GM18909 (cell line): ENCODE results near the gene MGP.

Experiments
- ATAC-seq: cut with Tn5 transposase; IDR thresholded peaks from one replicate; pipeline ENCODE4 v1.9.1; 2021; ENCODE audit warnings: mild to moderate bottlenecking; ENCODE audit not compliant: unreplicated experiment, poor library complexity

Gene MGP

DNA sequence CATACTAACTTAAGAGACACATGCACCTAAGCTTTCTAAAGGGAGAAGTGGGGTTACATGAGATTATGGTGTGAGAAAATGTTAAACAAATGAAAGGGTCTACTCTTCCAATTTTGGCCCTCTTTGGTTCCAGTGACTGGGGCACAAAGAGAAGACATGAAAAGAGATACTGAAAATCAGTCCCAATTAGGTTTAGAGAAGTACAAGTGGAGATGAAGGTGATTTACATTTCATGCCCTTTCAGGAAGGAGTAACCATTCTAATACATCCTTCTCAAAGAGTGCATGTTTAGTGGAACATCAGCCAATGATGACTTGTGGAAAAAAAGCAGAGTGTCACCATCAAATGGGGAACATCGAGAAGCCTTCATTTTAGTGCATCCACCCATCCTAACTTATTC, 14.4 kb downstream of the MGP start:
- ATAC-seq, result no peak

DNA sequence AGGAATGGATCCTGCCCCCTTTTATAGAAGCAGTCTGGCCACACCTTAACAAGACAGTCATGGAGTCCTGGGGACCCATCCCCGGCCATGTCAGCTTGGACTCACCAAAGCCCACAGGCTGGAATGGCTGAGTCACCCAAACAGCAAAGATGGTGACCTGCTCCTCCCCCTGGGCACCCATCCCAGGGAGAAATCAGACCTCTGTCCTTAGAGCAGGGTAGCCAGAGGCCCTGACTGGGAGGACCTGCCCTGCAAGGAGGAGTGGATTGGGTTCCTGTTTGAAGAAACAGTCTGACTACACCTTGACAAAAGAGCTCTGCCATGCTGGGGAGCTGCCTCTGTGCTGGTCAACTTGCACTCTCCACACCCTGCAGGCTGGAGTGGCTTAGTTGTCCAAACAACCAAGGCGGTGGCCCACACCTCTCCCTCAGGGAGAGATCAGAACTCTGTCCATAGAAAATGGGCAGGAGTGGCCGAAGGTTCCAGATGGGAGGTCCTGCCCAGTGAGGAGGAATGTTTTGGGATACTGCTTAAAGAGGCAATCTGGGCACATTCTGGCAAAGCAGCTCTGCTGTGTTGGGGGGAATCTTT, 16.6 kb downstream of the MGP start:
- no peak for ATAC-seq

GRCh38 chr12:14860490-14860889, 25.2 kb downstream of the MGP start:
- no peak for ATAC-seq

GRCh38 chr12:14858513-14858912, 27.1 kb downstream of the MGP start:
- ATAC-seq, result no peak

GRCh38 chr12:14854586-14855183, 31.0 kb downstream of the MGP start:
- ATAC-seq, result no peak

DNA sequence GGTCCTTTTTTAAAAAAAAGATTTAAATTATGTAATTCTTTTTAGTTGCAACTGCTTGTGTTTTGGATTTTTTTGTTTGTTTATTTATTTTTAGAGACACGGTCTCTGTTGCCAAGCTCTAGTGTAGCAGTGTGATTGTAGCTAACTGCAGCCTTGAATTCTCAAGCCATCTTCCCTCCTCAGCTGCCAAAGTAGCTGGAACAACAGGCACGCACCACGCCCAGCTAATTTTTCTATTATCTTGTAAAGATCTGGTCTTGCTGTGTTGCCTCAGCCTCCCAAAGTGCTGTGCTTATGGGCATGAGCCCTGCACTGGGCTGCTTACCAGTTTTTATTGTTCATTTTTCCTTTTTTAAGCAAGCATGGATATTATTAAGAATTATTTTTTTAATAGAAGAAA, 31.7 kb downstream of the MGP start:
- no peak for ATAC-seq

GRCh38 chr12:14852880-14853279, 32.8 kb downstream of the MGP start:
- no peak for ATAC-seq

GRCh38 chr12:14850929-14851663, 34.6 kb downstream of the MGP start:
- ATAC-seq, result peak; percentile 72

- ATAC-seq, result no peak
Measured at GRCh38 chr12:14849661-14850060, 36.0 kb downstream of the MGP start.

GRCh38 chr12:14846876-14847580, 38.6 kb downstream of the MGP start:
- ATAC-seq, result no peak

- no peak for ATAC-seq
Measured at GRCh38 chr12:14846042-14846587, 39.5 kb downstream of the MGP start.

- ATAC-seq, result no peak
Measured at GRCh38 chr12:14845350-14845750, 40.3 kb downstream of the MGP start.

GRCh38 chr12:14844401-14844800, 41.3 kb downstream of the MGP start:
- ATAC-seq, result no peak

DNA sequence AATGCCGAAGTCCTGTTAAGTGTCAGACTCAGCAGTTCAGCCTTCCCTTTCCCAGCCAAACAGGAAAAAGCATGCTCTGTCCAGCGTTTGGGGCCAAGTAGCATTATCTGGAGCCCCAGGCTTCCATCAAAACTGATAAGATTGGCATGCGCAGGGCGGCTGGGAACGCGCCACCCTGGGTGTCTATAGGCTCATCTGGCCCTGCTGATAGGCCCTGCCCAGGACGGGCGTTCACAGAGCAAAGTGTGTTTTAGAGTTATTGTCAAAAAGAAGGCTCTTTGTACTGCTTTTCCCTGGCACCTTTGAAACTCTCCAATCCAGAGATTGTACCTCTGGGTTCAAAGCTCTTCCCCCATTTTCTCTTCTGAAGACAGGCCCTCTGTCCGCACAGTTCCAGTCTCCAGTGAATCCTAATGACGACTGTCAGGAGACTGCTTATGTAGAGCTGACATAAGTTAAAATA, 42.2 kb downstream of the MGP start, which contains the start of gene ART4:
TSS of gene ART4 (minus strand) at position 102 of the 463 bp plus-strand sequence. CDS start 413 bp downstream, outside the sequence.
- no peak for ATAC-seq

DNA sequence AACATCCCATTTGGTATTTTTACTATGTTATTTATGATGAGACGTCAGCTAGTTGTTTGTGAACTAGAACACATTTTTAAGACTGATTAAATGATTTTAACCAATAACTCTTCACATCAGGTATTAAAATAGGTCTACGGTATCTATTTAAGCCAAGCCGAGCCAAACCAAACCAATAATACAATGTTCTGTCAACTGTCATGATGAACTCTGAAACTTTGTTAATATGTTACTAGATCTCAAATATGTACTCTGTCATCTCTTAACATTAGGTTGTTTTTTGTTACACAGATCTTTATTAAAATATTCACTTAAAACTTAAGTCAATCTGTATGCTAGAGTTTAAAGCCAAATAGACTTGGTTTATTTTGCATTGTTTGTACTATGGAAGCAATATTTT, 43.3 kb downstream of the MGP start:
- no peak for ATAC-seq

DNA sequence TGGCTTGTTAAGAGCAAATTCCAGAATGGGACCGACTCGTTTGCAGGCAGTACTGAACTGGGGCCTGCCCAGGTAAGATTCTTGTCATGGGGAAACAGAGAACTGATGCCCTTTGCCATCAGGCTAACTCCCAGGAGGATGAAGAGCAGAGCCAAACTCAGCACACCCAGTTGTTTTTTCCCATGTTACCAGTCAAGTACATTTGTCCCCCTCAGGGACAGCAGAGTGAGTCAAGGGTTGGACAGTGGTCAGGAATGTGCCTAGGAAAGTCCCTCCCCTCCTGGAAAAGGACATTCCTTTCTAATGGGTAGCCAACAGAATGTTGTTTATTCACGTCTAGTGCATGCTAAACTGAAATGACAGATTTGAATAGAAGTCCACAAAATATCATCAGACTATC, 43.9 kb downstream of the MGP start:
- ATAC-seq, result no peak

GRCh38 chr12:14840616-14841015, 45.0 kb downstream of the MGP start:
- ATAC-seq, result no peak

GRCh38 chr12:14839262-14839661, 46.4 kb downstream of the MGP start:
- ATAC-seq, result no peak

DNA sequence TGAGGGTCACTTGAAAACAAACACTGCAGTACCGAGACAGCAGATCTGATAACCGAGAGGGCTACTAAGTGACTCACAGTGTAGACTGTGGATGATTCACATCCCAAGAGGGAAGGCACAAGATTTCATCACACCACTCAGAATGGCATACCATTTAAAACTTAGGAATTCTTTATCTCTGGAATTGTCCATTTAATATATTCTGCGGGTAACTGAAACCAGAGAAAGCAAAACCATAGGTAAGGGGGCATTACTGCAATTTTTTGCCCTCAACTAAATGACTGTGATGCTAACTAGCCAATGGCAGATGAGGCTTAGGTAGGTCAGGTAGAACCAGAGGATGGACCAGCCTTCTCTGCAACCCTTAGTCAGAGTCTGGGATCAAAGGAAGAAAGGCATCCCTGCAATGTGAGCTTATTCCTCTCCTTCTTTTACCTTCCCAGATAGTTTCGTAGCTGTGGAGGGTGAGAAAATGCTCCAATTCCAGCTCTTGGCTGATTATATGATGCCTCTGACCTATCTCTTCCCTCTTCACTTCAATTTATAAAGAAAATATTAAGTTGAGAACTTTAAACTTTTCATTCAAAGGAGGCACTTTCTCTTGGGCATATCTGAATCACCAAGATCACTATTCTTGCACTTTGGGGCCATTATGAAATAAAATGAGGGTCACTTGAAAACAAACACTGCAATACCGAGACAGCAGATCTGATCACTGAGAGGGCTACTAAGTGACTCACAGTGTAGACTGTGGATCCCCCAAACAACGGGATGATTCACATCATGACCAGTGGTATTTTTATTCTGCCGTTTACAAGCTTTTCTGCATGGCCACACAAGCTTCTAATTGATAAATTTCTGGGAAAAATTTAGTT, 49.1 kb downstream of the MGP start:
- no peak for ATAC-seq

- ATAC-seq, result no peak
Measured at GRCh38 chr12:14834509-14834908, 51.1 kb downstream of the MGP start.
